Upper lobe of right lung (tissue), 1 donor: ENCODE results near the gene ZNF366. TPM values are rescaled to one million over a fixed set of nuclear protein-coding genes. Genes with fewer than 3 reads are reported as not detected.

ENCODE experiments used
- ATAC-seq: fragments of 200-7000 bp; cut with Tn5 transposase; one replicate; pipeline ENCODE4 v1.9.1; 2020; ENCODE audit warnings: mild to moderate bottlenecking, moderate library complexity
- DNase-seq: peaks from one replicate; pipeline ENCODE4 v3.0.0-alpha.2; 2020
- H3K27ac ChIP-seq: fragments of 200-600 bp; one replicate; pipeline ENCODE4 v1.8.0; 2022
- H3K27me3 ChIP-seq: fragments of 200-600 bp; one replicate; pipeline ENCODE4 v1.8.0; 2022; ENCODE audit warnings: mild to moderate bottlenecking
- H3K36me3 ChIP-seq: fragments of 200-600 bp; one replicate; pipeline ENCODE4 v1.8.0; 2022
- H3K4me1 ChIP-seq: fragments of 200-600 bp; one replicate; pipeline ENCODE4 v1.8.0; 2022
- H3K4me3 ChIP-seq: fragments of 200-600 bp; one replicate; pipeline ENCODE4 v1.8.0; 2022; ENCODE audit warnings: mild to moderate bottlenecking
- H3K9me3 ChIP-seq: fragments of 200-600 bp; one replicate; pipeline ENCODE4 v1.8.0; 2022
- CTCF ChIP-seq: fragments of 200-600 bp; IDR thresholded peaks from one replicate; pipeline ENCODE4 v1.8.0; 2022; ENCODE audit warnings: antibody characterized with exemption
- intact Hi-C: fragments of 100-400 bp; cut with DNase I; formaldehyde crosslinking; loops from one replicate; pipeline ENCODE4 v1.11.0; 2022
- total RNA-seq: library from RNA; stranded (reverse); fragmentation: NEBNext Ultra II Directional; extraction: Animal tissue kit (Norgen Biotek cat#: 25700); gene quantifications from one replicate; pipeline ENCODE4 v1.2.1, GENCODE V29; 2021
- donor health status: DM: no; HTN: yes; CAD: no; lungs with severe emphysema.

The ZNF366 gene
- total RNA-seq, 1 donor from 2014 or later = 12.2 TPM

DNA sequence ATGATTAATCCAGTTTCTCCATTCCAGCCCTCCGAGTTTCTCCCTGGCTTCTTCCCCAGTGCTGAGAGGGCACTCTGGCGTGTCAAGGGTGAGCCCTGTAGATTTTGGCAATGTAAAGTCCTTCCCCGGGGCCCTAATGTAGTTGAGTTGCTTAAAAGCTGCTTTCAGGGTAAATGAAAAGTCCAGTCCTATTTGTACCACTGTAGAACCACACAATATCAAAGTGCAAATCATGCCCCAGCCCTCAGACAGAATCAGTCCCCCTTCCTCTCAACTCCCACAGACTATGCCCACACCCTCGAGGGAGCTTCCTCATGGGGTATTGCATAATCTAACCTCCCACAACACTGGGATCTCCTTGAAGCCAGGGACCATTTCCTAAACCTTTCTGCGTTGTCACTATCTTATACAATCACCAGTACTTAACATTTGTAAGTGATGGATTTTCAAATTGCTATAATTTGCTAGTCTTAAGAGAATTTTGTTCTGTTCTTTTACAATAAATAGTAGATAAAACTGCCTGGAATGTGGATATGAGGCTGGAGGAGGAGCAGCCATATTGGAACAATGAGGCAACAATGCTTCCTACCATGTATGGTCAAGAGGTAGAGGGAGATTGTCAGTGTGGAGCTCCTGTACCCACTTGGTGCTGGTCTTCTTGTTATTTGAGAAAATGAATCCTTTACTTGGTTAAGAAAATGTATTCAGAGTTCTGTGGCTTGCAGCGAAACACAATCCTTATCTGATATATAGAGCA is 34.4 kb downstream of the ZNF366 start:
- TF ChIP-seq CTCF = no peak
- no peaks in the 10 kb centered on the region for H3K27me3 ChIP-seq
- peak overlapping the region; percentile 59 for H3K27ac ChIP-seq
- peaks cover 10% of the 10 kb centered on the region for H3K4me1 ChIP-seq
- no peak overlapping the region for H3K4me3 ChIP-seq
- intact Hi-C loops = no loop called here
- no peaks in the 10 kb centered on the region for H3K9me3 ChIP-seq
- ATAC-seq (peak; percentile 89), DNase-seq (no peak)
- no peaks in the 10 kb centered on the region for H3K36me3 ChIP-seq

- Histone ChIP-seq H3K36me3 (no peaks in the 10 kb centered on the region), H3K4me3 (no peak overlapping the region), H3K27me3 (no peaks in the 10 kb centered on the region), H3K27ac (peak overlapping the region; percentile 59), H3K4me1 (peaks cover 10% of the 10 kb centered on the region), H3K9me3 (no peaks in the 10 kb centered on the region)
- ATAC-seq (no peak), DNase-seq (no peak)
- no peak for TF ChIP-seq CTCF
- intact Hi-C loops = no loop called here
These were observed 35.2 kb downstream of the ZNF366 start for GRCh38 chr5:72472031-72472430.

DNA sequence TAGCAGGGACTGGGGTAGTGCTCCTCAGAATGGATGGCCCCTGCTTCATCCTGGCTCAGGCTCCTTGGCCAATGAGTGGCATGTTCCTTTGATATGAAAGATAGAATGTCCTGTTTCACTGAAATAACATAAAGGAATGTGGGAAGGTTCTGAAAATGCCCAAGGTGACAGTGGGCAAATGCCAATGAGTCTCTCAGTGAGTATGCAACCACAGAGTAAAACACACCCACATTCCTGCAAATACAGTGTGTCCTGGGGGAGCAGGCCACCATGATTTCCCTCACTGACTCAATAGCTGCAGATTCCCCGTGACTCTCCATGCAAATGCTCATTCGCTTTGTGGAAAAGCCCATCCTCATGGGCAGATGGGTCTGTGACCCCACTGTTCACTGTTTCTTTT is 36.4 kb downstream of the ZNF366 start:
- peaks cover 10% of the 10 kb centered on the region for H3K4me1 ChIP-seq
- no peak overlapping the region for H3K4me3 ChIP-seq
- no peaks in the 10 kb centered on the region for H3K36me3 ChIP-seq
- TF ChIP-seq CTCF = no peak
- no peaks in the 10 kb centered on the region for H3K27me3 ChIP-seq
- no peak overlapping the region for H3K27ac ChIP-seq
- no peaks in the 10 kb centered on the region for H3K9me3 ChIP-seq
- intact Hi-C loops = no loop called here
- DNase-seq (no peak), ATAC-seq (no peak)

- H3K4me1 ChIP-seq = peaks cover 19% of the 10 kb centered on the region
- no peak for ATAC-seq
These were observed 38.6 kb downstream of the ZNF366 start for GRCh38 chr5:72468606-72469005.

GRCh38 chr5:72468024-72468423 is 39.2 kb downstream of the ZNF366 start:
- DNase-seq (no peak), ATAC-seq (peak; percentile 53)
- Histone ChIP-seq H3K27me3 (no peaks in the 10 kb centered on the region), H3K9me3 (no peaks in the 10 kb centered on the region), H3K4me1 (peaks cover 19% of the 10 kb centered on the region), H3K4me3 (no peak overlapping the region), H3K36me3 (no peaks in the 10 kb centered on the region), H3K27ac (peak overlapping the region; percentile 14)
- TF ChIP-seq CTCF = no peak
- intact Hi-C loops = no loop called here

More at GRCh38 chr5:72468606-72469005, 38.6 kb downstream of the ZNF366 start:
- Histone ChIP-seq H3K4me3 (no peak overlapping the region), H3K9me3 (no peaks in the 10 kb centered on the region), H3K27me3 (no peaks in the 10 kb centered on the region), H3K36me3 (no peaks in the 10 kb centered on the region), H3K27ac (peak overlapping the region; percentile 4)
- DNase-seq = no peak
- intact Hi-C loops = no loop called here
- TF ChIP-seq CTCF = no peak

- Histone ChIP-seq H3K9me3 (no peaks in the 10 kb centered on the region), H3K27ac (peak overlapping the region; percentile 14), H3K36me3 (no peaks in the 10 kb centered on the region), H3K4me1 (peaks cover 13% of the 10 kb centered on the region), H3K4me3 (no peak overlapping the region), H3K27me3 (no peaks in the 10 kb centered on the region)
- no peak for DNase-seq
- intact Hi-C loops = no loop called here
- ATAC-seq = no peak
- TF ChIP-seq CTCF = no peak
These were observed 39.7 kb downstream of the ZNF366 start for GRCh38 chr5:72467461-72467860.
